ENCODE results near the gene MRPS5.

Gene MRPS5

DNA sequence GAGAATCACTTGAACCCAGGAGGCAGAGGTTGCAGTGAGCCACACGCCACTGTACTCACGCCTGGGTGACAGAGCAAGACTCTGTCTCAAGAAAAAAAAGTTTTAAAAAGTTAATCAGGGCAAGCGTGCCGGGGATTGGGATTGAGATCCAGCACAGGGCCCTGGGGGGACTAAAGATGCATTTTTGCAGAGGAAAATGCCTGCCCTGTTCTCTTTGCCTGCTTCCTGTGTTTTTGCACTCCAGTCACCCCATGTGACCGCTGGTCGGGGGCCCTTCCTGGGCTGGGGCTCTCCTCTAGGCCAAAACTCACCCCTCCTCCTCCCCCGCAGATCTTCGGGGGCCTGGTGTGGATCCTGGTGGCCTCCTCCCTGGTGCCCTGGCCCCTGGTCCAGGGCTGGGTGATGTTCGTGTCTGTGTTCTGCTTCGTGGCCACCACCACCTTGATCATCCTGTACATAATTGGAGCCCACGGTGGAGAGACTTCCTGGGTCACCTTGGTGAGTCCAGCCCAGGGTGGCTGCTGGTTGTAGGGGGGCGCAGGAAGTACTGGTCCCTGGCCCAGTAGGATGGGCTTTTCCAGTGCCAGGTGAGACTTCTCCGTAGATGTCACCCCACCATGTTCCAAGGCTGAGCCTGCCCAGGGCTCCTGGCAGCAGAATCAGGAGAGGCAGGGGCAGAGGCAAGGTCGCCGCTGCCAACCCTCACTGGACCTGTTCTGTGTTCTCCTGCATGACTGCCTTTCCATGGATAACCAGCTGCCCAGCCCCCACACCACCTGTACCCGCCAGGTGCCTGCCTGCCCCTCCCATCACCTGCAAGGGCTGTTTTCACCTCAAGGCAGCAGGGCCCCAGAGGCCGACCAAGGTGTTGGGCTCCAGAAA lies 73.7 kb downstream of the MRPS5 start:
- no peaks in the 10 kb centered on the region for H3K9me3 ChIP-seq (replicated peaks in 1 of 11)
- H3K27ac ChIP-seq = no peak overlapping the region
- TF ChIP-seq Cebpa-rat (IDR thresholded peaks at IDR 0.05) = no peak
- no peaks in the 10 kb centered on the region for H3K27me3 ChIP-seq
- H4K20me1 ChIP-seq = peaks cover 0 to 1% (median 0%) of the 10 kb centered on the region in 11 experiments; a peak in 2 of 22 replicates
- H3K36me3 ChIP-seq = no peaks in the 10 kb centered on the region
- H3K4me2 ChIP-seq = peak overlapping the region in 7 of 11 experiments; percentile 15 to 55 (median 44); a peak in 12 of 22 replicates
- no peak overlapping the region for H3K4me3 ChIP-seq
- H3K9ac ChIP-seq = no peak overlapping the region
- H3K4me1 ChIP-seq = peaks cover 13 to 25% (median 21%) of the 10 kb centered on the region in 10 experiments

DNA sequence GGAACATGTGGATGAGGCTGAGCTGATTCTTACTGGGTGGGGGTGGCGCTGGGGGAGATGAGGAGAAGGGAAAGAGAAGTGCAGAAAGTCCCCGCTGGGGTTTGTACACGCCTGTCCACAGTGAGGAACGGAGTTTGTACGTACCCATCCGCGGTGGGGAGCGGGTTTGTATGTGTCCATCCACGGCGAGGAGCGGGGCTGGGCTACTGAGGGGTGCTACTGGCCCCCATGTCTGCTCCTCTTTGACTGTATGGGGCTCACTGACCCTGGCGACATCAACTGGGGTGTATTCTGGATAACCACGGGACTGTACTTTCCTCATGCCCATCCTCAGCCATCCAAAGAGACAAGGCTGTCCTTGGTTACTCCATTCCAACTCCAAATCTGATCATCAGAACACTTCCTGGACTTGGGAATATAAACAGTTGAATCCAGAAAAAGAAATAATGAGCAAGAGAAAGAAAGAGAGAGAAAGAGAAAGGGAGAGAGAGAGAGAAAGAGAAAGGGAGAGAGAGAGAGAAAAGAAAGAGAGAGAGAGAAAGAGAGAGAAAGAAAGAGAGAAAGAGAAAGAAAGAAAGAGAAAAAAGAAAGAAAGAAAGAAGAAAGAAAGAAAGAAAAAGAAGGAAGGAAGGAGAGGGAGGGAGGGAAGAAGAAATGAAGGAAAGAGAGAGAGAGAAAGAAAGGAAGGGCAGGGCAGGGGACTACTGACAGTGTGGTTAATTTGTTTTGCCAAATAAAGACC lies 75.1 kb downstream of the MRPS5 start:
- Histone ChIP-seq H3K4me2 (no peak overlapping the region), H3K9me3 (replicated peaks in 1 of 11) (no peaks in the 10 kb centered on the region), H4K20me1 (peaks cover 0 to 6% (median 0%) of the 10 kb centered on the region in 11 experiments; a peak in 2 of 22 replicates), H3K27me3 (no peaks in the 10 kb centered on the region), H3K36me3 (no peaks in the 10 kb centered on the region), H3K4me1 (peaks cover 13 to 25% (median 21%) of the 10 kb centered on the region in 10 experiments), H3K4me3 (no peak overlapping the region), H3K27ac (no peak overlapping the region), H3K9ac (no peak overlapping the region)
- no peak for TF ChIP-seq Cebpa-rat (IDR thresholded peaks at IDR 0.05)

DNA sequence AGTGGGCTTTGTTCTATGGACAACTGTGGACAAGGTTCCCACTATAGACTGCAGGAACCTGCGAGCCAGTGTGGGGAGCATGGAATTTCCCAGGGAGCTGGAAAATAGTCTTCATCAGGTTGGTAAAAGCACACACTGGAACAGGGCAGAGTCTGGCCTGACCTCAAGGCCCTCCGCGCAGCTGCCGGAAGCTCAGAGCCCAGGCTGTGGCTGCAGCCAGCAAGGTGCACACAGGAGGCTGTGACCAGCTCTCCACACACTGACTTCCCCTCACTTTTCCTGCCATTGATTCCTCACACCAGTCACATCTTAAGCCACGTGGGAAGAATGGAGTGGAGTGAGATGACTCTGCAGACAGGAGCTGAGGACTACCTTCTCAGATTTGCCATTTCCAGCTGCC lies 77.0 kb downstream of the MRPS5 start:
- Histone ChIP-seq H3K4me2 (no peak overlapping the region), H3K36me3 (no peaks in the 10 kb centered on the region), H3K27ac (no peak overlapping the region), H3K9me3 (replicated peaks in 1 of 11) (no peaks in the 10 kb centered on the region), H3K9ac (no peak overlapping the region), H3K4me3 (no peak overlapping the region), H4K20me1 (peaks cover 0 to 6% (median 0%) of the 10 kb centered on the region in 11 experiments; a peak in 3 of 22 replicates), H3K27me3 (no peaks in the 10 kb centered on the region), H3K4me1 (peaks cover 0 to 15% (median 9%) of the 10 kb centered on the region in 10 experiments; a peak in 10 of 20 replicates)
- no peak for TF ChIP-seq Cebpa-rat (IDR thresholded peaks at IDR 0.05)

DNA sequence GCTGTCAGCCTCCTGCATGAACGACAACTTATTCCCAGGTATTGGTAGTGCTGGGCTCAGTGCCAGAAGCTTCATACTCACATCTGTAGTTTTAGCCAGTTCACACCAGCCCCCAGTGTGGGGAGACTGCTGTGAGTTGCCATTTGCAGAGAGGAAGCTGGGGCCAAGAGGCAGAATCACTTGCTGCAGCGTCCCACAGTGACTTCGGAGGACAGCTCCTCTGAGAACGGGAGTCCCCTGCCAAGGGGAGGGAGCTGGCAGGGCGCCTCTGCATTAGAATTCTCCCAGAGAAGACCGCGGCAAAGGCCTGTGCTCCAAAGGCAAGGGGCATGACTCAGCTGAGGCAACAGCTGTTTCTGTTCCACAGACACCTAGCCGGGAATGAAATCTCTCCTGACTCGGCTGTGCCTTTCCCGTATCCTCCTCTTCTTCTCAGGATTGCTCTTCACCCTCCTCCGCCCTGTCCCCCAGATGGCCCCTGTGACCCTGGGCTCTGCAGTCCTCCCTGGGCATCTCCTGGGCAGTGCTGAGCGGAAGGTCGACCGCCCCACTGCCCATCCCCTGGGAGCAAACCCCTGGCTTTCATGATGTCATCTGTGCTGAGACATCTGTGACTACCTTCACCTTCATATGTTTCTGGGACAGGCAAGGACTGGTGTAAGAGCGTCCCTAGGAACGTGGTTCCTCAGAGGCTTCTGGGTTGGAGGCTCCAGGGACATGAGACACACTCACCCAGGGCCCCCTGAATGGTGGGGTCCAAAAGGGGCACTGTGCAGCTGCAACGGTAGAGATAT lies 78.1 kb downstream of the MRPS5 start:
- H3K4me1 ChIP-seq = peaks cover 0 to 15% (median 9%) of the 10 kb centered on the region in 10 experiments; a peak in 10 of 20 replicates
- no peak overlapping the region for H3K9ac ChIP-seq
- no peaks in the 10 kb centered on the region for H3K36me3 ChIP-seq
- H3K27me3 ChIP-seq = no peaks in the 10 kb centered on the region
- TF ChIP-seq Cebpa-rat (IDR thresholded peaks at IDR 0.05) = no peak
- H3K9me3 ChIP-seq (replicated peaks in 1 of 11) = 0 out of 22 replicates have a peak, but pooled peaks cover 0 to under 1% (median 0%) of the 10 kb centered on the region in 11 experiments
- peaks cover 0 to 6% (median 0%) of the 10 kb centered on the region in 11 experiments; a peak in 3 of 22 replicates for H4K20me1 ChIP-seq
- no peak overlapping the region for H3K4me3 ChIP-seq
- no peak overlapping the region for H3K27ac ChIP-seq
- H3K4me2 ChIP-seq = no peak overlapping the region

DNA sequence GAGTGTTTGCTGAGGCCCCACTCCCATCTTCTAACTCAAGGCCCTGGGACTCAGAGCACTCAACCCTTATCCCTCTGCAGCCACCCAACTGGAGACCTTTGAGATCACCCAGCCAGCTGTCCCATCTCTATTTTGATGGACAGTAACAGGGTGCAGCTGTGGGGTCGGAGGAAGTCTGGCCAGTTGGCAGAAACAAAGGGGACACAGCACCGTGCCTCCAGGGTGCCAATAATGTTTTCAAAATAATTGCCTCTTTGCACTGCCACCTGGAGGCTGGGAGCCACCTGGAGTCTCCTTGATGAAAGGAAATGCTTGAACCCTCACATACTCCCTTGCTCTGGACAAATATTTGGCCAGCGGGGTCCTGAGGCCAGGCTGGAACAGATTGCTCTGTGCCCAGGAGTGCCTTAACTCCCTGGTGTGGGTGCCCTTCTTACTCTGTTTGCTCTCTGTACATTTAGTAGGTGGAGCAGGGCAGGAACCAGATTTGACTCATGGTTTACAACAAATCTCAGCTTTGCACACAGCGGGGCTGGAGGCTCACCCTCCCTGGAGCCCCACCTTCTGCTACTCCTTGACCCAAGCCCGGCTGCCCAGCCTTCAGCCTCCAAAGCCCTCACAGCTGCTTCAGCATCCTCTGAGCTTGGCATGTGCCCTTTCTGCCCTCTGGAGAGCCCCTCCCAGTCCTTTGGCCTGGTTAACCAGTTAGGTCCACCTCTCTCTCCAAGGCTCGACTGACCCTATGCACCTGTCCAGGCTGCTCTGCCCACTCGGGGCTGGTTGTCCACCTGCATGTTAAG lies 78.9 kb downstream of the MRPS5 start:
- Histone ChIP-seq H3K36me3 (no peaks in the 10 kb centered on the region), H3K4me3 (no peak overlapping the region), H3K9me3 (replicated peaks in 1 of 11) (peaks cover 0 to 9% (median 0%) of the 10 kb centered on the region in 11 experiments; a peak in 3 of 22 replicates), H3K27me3 (no peaks in the 10 kb centered on the region), H3K4me1 (peaks cover 0 to 8% (median 4%) of the 10 kb centered on the region in 10 experiments; a peak in 10 of 20 replicates), H3K4me2 (no peak overlapping the region), H3K9ac (no peak overlapping the region), H4K20me1 (peaks cover 0 to 6% (median 0%) of the 10 kb centered on the region in 11 experiments; a peak in 3 of 22 replicates), H3K27ac (no peak overlapping the region)
- no peak for TF ChIP-seq Cebpa-rat (IDR thresholded peaks at IDR 0.05)

DNA sequence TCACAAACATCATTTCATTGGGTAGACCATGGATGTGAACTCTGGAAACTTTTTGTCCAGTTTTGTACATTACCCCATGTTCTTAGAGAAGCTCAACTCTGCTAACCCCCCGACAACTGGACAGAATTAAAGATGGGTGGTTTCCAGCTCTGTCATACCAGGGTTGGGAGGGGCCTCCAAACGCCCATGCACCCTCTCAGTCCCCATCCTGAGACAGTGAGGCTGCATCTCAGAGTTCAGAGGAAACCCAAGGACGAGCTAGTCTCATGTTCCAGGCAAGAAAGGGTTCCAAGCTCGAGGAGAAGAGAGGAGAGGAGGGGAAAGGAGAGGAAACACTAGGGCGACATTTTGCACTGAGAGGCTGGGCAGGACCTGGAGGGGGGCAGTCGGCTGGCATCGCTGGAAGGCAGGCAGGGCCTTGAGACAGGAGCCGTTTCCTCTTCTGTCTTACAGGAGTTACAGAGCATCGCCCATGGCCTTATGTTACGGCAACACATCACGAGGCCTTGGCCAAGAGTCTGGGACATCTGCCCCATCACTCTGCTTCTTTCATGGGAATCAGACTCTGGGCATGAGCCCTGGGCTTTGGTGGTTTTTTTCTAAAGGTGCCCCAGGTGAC lies 79.7 kb downstream of the MRPS5 start:
- no peaks in the 10 kb centered on the region for H3K36me3 ChIP-seq
- H3K4me3 ChIP-seq = no peak overlapping the region
- H3K9ac ChIP-seq = no peak overlapping the region
- peaks cover 0 to 16% (median 0%) of the 10 kb centered on the region in 11 experiments; a peak in 6 of 22 replicates for H3K9me3 ChIP-seq (replicated peaks in 1 of 11)
- H3K27ac ChIP-seq = no peak overlapping the region
- no peaks in the 10 kb centered on the region for H3K27me3 ChIP-seq
- H4K20me1 ChIP-seq = peaks cover 0 to 6% (median 0%) of the 10 kb centered on the region in 11 experiments; a peak in 3 of 22 replicates
- no peak for TF ChIP-seq Cebpa-rat (IDR thresholded peaks at IDR 0.05)
- no peak overlapping the region for H3K4me2 ChIP-seq
- peaks cover 0 to under 1% (median 0%) of the 10 kb centered on the region in 10 experiments; a peak in 1 of 20 replicates for H3K4me1 ChIP-seq

DNA sequence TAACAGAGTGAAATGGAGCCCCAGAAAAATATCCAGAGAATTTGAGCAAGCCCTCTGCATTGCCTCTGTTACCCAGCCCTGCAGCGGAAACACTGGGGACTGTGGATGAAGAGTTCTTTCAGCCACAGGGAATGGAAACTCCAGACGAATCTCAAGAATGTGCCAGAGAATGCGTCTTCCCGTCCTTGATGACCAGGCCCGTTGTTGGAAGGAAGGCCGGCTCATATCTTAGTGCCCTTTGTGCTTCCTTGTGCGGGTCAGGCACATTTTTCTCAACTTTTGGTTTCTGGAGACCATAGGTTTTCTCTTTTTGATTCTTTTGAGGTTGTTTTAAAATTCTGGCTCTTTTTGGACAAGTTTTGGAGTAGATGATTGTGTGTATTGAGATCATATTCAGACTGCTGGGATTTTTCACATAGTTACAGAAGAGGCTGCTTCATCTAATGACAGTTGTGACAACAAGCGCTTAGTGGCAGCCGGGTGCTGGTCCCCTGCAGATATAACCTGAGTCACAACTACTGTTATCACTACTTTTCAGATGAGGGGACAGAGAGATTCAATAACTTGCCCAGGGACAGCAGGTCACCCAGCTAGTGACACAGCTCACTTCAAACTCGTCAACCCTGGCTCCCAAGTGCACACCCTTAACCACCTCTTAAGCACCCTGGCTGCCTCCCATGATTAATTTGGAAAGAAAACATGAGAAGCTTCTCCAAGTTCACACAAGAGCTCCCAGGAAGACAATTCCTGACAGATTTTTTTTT lies 80.4 kb downstream of the MRPS5 start:
- no peaks in the 10 kb centered on the region for H3K36me3 ChIP-seq
- no peaks in the 10 kb centered on the region for H3K4me1 ChIP-seq
- H3K27me3 ChIP-seq = no peaks in the 10 kb centered on the region
- no peak overlapping the region for H3K27ac ChIP-seq
- no peak overlapping the region for H3K9ac ChIP-seq
- peaks cover 0 to 16% (median 0%) of the 10 kb centered on the region in 11 experiments; a peak in 7 of 22 replicates for H3K9me3 ChIP-seq (replicated peaks in 1 of 11)
- H4K20me1 ChIP-seq = peaks cover 0 to 6% (median 0%) of the 10 kb centered on the region in 11 experiments; a peak in 3 of 22 replicates
- H3K4me2 ChIP-seq = no peak overlapping the region
- no peak for TF ChIP-seq Cebpa-rat (IDR thresholded peaks at IDR 0.05)
- H3K4me3 ChIP-seq = no peak overlapping the region

All from BLaER1 treated with 17β-estradiol and CSF1 and Interleukin-3, amounts not matched to agents 10 nM and 100 nM (cell line).